Measurements from ENCODE around the gene NBPF8.
"Not testable (repeated sequence)": the region's sequence is repeated elsewhere in the genome, so short reads cannot be mapped to it uniquely, and the experiment has no call there.

- not testable (repeated sequence) for TF ChIP-seq GABPA (IDR thresholded peaks at IDR 0.05; ENCODE audit: low read depth); CTCF (IDR thresholded peaks at IDR 0.05 in 2 of 3, conservative IDR thresholded peaks at IDR 0.05 in 1 of 3; ENCODE audit: control insufficient read depth in 2 of 3, extremely low read depth in 1 of 3, insufficient read depth in 1 of 3, low read depth in 3 of 3, low read length in 3 of 3); TAF1 (IDR thresholded peaks at IDR 0.05; ENCODE audit: borderline replicate concordance, low read depth, low read length); SP1 (IDR thresholded peaks at IDR 0.05; ENCODE audit: low read depth, low read length); RAD21 (IDR thresholded peaks at IDR 0.05; ENCODE audit: insufficient read depth, low read depth, low read length)
These were observed 9.5 kb upstream of the NBPF8 start for GRCh38 chr1:120405348-120405747.
